GM19452 (cell line): ENCODE measurements around the gene GRIN3B.

ENCODE experiments used
- ATAC-seq: cut with Tn5 transposase; IDR thresholded peaks from one replicate; pipeline ENCODE4 v1.9.1; 2021; ENCODE audit not compliant: unreplicated experiment

GRIN3B gene

DNA sequence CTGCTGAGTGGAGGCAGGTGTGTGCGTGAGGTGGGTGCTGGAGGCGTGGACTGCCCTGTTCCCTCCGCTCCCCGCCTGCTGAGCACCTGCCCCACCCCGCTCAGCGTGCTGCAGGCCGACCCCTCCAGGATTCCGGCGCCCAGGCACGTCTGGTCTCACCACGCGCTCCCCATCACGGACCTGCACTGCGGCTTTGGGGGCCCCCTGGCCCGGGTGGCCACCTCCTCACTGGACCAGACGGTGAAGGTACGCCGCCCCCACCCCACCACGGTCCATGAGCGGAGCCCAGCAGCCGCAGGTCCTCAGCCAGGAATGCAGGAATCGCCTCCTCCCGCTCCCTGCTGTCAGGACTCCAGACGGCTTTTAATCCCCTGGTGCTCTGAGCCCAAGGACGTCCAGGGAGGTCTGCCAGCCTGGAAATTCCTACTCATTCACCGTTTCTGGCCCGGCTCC, 10.1 kb upstream of the GRIN3B start:
- ATAC-seq, result no peak

DNA sequence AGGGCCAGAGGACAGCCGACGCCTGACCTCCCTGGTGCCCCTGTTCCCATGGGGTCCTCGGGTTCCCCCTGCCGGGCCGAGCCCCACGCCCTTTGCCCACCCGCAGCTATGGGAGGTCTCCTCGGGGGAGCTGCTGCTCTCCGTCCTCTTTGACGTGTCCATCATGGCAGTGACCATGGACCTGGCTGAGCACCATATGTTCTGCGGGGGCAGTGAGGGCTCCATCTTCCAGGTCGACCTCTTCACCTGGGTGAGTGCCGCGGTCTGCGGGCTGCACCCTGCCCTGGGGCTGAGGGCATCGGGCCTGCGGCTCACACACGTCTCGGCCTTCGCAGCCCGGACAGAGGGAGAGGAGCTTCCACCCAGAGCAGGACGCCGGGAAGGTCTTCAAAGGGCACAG, 9.5 kb upstream of the GRIN3B start:
- no peak for ATAC-seq

DNA sequence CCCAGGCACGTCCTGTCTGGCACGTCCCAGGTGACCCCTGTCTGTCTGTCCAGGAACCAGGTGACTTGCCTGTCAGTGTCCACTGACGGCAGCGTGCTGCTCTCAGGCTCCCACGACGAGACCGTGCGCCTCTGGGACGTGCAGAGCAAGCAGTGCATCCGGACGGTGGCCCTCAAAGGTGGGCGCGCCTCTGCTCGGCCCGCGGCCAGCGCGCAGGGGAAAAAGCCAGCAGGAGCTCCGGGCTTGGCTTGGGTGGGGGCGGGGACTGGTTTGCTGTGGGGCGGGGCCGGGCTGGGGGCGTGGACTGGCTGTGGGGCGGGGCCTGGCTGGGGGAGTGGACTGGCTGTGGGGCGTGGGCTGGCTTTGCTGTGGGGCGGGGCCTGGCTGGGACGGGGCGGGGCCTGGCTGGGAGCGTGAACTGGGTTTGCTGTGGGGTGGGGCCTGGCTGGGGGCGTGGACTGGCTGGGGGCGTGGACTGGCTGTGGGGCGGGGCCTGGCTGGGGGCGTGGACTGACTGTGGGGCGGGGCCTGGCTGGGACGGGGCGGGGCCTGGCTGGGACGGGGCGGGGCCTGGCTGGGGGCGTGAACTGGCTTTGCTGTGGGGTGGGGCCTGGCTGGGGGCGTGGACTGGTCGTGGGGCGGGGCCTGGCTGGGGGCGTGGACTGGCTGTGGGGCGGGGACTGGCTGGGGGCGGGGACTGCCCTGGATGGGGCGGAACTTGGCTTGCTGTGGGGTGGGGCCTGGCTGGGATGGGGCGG, 8.9 kb upstream of the GRIN3B start:
- no peak for ATAC-seq

DNA sequence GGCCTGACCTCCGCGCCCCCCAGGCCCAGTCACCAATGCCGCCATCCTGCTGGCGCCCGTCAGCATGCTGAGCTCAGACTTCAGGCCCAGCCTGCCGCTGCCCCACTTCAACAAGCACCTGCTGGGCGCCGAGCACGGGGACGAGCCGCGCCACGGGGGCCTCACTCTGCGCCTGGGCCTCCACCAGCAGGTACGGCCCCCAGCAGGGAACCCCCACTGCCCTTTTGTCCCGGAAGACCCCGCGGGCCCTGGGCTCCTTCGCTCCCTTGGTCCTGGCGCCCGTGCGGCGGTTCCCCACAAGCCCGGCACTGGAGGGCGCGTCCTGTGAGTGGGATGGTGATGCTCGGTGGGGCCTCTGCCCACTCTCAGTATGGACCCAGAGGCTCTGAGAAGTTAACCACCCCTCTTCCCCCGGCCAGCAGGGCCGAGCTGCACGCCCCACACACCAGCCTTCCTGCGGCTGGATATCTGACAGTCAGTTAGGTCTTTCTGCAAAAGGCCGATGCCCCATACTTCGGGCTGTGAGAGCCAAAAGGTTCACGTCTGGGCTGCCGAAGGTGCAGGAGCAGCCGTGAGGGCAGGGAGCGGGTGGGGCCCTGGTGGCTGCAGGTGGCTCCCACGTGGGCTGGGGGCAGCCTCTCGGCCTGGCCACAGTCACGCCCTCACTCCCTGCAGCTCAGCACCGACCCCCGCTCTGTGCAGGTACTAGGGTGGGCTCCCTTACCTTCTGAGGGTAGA, 8.1 kb upstream of the GRIN3B start:
- no peak for ATAC-seq

DNA sequence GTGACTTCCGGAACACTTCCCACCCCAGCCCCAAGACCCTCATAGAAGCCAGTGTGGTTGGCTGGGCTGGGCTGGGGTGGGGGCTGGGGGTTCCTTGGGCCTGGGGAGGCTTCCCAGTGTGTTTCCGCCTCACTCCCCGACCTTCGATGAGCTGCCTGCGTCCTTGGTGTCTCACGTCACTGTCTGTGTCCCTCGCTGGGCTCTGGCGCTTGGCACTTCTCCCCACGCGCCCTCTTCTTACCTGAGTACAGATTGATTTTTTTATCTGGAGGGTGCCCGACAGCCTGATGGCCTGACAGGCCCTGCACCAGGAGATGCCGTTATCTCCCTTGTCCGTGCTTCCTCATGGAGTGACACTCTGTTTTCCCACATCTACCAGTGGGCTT, 7.6 kb upstream of the GRIN3B start:
- no peak for ATAC-seq

DNA sequence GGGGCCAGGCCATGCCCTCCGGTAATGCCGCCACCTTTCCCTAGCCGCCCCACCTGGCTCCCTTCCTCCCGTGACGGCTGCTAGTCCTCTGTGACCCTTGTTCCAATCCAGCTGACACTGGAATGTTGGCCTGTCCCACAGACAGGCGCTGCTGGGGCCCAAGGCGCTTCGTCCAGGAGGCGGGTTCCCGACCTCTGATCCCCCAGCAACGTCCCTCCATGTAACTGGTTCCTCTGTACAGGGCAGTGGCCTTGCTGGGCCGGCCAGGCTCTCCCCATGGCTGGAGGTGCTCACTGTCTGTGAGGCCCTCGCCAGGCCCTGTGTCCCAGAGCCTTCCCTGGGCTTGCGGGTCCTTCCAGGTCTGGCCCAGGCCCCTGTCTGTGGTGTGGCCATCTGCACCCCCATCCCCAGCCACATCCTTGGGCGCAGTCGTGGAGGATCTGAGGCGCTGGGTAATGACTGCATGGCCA, 6.8 kb upstream of the GRIN3B start:
- ATAC-seq, result no peak

DNA sequence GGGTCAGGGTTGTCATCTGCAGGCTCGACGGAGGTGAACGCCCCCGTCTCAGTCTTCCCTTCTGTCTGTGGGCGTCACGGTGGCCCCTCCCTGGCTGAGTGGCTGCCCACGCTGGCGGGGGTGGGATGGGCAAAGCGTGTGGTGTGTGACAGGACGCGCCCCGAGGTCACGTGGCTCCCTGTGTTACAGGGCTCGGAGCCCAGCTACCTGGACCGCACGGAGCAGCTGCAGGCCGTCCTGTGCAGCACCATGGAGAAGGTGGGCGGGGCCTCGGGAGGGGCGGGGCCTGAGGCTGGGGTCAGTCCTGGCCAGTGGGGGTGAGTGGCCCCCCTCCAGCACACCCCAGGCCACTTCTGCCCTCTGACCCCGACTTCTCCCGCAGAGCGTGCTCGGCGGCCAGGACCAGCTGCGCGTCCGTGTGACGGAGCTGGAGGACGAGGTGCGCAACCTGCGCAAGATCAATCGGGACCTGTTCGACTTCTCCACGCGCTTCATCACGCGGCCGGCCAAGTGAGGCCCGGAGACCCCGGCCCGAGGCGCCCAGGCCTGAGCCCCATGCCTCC, 6.3 kb upstream of the GRIN3B start:
- no peak for ATAC-seq

DNA sequence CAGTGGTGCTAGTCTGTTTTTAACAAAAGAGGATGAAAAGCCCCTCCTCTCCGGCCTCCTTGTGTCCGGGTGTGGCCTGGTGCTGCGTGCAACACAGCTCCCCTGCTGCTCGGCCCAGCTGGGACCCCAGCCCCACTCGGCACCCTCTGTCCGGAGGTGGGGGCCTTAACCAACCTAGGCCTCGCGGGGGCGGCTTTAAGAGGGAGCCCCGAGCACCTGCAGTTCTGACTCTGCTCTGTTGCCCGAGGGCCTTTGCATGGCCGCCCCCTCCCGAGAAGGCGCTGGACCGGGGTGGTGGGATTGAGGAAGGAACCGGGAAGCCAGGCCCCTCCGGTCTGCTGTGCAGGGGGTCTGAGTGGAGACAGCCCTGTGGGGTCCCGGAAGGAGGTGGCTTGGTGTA, 5.7 kb upstream of the GRIN3B start:
- ATAC-seq, result no peak

DNA sequence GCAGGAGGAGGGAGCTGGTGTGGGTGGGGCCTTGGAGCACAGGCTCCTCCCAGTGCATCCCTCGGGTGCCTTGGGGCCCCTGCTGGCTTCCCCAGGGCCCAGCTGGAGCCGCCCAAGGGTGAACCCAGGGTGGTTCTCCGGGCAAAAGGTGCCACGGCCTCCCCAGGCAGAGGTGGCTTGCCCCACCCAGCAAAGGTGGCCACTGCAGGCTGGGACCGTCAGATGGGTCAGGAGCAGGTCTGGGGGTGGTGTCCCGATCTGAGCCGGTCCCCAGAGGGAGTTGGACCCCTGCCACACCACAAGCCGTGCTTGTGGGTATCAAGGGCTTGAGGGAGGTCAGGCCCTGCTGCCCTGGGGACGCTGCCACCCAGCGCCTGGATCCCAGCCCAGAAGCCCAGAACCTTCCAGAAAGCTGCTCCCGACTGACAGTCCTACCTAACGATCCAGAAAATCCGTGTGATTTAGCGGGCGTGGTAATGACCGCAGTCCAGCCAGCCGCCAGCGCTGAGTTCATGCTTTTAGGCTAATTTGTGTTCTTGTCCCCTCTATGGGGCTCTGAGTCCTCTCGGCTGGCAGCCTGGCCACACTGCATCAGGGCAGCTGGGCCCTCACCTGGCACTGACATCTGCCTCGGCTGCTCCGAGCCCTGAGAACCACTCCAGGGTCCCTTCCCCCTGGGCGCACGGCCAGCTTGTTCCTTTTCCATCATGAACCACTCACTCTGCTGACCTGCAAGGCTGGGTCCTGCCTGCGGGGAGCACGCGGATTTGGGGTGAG, 5.0 kb upstream of the GRIN3B start:
- no peak for ATAC-seq

DNA sequence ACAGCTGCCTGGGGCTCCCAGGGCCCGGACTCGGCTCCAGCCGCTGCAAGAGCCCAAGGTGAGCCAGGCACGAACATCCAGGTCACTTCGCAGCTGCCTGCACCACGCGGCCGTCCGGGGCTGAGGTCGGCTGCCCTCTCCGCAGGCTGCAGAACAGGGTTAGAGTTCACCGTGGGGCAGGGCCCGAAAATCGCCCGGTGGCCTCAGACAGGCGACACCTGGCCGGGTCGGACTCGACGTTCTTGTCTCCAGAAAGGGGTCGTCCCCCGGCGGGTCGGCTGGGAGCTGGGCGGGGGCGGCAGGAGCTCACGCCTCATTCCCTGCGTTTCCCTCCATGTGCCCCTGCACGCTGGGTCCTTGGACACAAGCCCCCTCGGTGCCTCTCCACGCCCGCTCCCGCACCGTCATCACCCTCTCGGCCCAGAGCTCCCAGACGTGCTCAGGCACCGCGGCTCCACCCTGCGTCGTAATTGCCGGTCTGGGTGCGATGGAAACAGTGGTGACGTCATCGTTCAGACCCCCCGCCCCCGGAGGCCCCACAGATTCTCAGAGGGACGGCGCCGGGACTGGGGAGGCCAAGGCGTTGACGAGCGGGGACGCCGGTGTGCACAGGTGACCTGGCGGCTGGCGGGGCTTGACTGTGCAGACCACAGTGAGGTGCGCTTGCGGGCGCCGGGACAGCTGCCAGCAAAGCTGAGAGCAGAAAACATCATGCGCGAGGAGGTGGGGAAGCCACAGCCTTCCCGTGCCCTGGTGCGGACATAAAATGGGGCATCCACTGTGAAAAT, 4.0 kb upstream of the GRIN3B start:
- no peak for ATAC-seq

DNA sequence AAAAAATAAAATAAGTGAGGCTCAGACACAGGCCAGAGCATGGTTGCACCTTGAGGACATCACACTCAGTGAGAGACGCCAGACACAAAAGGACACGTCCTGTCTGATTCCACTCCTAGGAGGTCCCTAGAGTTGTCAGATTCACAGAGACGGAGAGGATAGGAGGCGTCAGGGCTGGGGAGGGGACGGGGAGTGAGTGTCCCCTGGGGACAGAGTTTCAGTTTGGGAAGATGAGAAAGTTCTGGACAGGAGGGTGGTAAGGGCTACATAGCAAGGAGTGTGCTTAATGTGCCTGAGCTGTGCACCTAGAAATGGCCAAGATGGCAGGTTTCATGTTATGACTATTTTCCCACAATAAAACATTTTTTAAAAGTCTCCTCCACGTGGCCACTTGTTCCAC, 2.2 kb upstream of the GRIN3B start:
- ATAC-seq, result no peak

DNA sequence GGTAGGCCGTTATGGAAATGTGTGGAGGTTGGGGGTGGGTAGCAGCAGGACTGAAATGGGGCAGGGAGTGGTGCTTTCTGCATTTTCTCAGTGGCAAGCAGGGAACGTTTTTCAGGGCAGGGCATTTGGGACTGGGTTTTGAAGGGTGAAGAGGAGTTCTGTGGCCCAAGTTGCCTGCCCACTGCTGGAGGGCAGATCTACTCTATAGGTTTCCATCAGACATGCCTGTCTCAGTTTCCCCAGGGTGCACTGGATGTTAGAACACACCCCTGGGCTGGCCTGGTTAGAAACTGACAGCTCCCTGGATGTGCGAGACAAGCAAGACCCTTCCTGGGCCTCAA, 870 bp upstream of the GRIN3B start:
- ATAC-seq, result no peak

DNA sequence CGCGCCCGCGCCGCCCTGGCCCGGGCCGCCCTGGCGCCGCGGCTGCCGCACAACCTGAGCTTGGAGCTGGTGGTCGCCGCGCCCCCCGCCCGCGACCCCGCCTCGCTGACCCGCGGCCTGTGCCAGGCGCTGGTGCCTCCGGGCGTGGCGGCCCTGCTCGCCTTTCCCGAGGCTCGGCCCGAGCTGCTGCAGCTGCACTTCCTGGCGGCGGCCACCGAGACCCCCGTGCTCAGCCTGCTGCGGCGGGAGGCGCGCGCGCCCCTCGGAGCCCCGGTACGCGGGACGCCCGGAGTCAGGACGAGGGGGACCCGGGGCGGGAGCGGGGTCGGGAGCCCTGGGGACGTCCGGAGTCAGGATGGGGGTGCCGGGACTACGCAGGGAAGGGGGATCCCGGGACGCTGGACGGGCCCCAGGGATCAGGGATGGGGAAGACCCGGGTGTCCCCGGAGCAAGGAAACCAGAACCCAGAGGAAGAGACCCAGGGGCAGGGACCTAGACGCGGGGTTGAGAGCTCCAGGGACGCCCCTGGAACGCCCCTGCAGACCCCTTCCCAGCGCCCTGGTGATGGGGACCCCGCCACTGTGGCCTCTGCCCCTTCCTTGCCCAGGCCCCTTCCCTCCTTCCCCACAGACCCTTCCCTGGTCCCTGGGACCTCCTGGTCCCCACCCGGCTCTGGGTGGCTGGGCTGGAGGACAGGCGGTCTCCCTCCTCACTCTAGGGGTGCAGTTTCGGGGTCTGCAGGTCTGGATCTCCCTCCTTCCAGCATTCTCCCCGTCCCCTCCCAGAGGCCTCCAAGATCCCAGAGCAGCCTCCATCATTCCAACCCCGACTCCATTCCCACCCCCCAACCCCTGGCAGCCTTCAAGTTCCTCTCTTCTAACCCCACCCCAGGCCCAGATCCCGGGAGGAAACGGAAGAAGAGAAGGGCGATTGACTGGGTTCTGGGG, 645 bp downstream of the GRIN3B start:
- ATAC-seq, result no peak

DNA sequence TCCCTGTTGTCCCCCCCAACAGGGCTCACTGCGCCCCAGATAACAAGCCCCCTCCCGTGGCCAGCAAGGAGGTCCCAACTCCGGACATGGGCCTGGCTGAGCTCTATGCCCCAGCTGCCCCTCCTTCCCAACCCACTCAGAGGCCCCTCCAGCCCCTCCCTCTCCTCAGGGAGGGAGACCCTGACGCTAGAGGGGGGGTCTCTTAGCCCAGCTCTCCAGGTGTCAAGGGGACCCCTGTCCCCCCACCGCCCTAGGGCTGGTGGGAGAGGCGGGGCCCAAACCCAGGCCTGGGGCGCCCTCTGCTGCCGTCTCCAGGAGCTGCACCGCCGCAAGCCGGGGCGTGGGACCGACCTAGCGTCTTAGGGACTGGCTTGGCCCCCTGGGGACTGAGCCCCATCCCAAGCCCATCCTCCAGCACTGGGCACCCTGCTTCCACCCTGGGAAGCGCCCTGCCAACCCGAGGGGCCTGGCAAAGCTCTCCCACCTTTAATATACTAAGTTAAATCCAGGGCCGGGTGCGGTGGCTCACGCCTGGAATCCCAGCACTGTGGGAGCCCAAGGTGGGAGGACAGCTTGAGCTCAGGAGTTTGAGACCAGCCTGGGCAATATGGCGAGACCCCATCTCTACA, 1.4 kb downstream of the GRIN3B start:
- no peak for ATAC-seq

DNA sequence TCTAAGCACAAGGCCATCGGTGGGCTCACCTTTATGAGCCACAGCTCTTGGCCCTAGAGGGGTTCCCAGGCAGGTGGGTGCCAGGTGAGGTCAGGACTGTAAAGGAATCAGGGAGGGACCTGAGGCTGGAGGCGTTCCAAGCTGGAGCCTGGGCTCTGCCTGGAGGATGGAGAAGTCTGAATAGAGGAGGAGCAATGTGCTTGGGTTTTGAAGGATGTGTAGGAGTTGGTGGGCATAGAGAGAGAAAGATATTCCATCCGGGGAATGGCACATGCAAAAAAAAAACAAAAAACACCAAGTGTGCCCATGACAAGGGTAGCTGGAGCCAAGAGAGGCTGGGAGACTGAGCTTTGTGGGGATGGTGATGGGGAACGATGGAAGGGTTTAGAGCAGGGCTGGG, 2.4 kb downstream of the GRIN3B start:
- no peak for ATAC-seq

DNA sequence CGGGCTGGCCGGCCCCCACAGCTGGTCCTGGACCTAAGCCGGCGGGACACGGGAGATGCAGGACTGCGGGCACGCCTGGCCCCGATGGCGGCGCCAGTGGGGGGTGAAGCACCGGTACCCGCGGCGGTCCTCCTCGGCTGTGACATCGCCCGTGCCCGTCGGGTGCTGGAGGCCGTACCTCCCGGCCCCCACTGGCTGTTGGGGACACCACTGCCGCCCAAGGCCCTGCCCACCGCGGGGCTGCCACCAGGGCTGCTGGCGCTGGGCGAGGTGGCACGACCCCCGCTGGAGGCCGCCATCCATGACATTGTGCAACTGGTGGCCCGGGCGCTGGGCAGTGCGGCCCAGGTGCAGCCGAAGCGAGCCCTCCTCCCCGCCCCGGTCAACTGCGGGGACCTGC, 3.1 kb downstream of the GRIN3B start:
- no peak for ATAC-seq

DNA sequence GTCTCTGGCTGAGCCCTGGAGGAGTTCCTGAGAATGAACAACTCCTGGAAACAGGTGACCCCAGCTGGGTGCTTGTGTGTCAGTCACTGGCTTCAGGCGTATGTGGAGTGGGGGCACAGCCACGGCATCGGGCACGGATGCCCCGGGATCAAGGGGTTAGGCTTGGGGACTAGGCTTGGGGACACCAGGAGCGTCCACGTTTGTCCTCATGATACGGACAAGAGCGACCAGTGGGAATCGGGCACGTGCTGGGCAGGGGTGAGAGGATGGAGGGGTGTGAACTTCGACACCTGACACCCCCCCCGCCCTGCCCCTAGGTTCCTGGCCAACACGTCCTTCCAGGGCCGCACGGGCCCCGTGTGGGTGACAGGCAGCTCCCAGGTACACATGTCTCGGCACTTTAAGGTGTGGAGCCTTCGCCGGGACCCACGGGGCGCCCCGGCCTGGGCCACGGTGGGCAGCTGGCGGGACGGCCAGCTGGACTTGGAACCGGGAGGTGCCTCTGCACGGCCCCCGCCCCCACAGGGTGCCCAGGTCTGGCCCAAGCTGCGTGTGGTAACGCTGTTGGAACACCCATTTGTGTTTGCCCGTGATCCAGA, 4.1 kb downstream of the GRIN3B start:
- no peak for ATAC-seq

DNA sequence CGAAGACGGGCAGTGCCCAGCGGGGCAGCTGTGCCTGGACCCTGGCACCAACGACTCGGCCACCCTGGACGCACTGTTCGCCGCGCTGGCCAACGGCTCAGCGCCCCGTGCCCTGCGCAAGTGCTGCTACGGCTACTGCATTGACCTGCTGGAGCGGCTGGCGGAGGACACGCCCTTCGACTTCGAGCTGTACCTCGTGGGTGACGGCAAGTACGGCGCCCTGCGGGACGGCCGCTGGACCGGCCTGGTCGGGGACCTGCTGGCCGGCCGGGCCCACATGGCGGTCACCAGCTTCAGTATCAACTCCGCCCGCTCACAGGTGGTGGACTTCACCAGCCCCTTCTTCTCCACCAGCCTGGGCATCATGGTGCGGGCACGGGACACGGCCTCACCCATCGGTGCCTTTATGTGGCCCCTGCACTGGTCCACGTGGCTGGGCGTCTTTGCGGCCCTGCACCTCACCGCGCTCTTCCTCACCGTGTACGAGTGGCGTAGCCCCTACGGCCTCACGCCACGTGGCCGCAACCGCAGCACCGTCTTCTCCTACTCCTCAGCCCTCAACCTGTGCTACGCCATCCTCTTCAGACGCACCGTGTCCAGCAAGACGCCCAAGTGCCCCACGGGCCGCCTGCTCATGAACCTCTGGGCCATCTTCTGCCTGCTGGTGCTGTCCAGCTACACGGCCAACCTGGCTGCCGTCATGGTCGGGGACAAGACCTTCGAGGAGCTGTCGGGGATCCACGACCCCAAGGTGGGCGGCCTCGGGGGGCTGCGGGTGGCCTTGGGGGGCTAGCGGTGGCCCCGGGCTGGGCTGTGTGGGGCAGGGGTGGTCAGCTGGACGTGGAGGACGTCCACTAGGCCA, 4.8 kb downstream of the GRIN3B start:
- ATAC-seq, result no peak
